22Rv1 (cell line): ENCODE results near the gene CLIC3.

Experiments used
- ZFX ChIP-seq: fragments of 450-650 bp; IDR thresholded peaks from 2 replicates; pipeline ENCODE4 v1.6.1; 2017; ENCODE audit warnings: antibody characterized with exemption, borderline replicate concordance
- TF ChIP-seq, protein P1 (sequence below): fragments of 450-650 bp; IDR thresholded peaks from 2 replicates; pipeline ENCODE4 v1.5.1; 2017; ENCODE audit warnings: mild to moderate bottlenecking

DNA sequence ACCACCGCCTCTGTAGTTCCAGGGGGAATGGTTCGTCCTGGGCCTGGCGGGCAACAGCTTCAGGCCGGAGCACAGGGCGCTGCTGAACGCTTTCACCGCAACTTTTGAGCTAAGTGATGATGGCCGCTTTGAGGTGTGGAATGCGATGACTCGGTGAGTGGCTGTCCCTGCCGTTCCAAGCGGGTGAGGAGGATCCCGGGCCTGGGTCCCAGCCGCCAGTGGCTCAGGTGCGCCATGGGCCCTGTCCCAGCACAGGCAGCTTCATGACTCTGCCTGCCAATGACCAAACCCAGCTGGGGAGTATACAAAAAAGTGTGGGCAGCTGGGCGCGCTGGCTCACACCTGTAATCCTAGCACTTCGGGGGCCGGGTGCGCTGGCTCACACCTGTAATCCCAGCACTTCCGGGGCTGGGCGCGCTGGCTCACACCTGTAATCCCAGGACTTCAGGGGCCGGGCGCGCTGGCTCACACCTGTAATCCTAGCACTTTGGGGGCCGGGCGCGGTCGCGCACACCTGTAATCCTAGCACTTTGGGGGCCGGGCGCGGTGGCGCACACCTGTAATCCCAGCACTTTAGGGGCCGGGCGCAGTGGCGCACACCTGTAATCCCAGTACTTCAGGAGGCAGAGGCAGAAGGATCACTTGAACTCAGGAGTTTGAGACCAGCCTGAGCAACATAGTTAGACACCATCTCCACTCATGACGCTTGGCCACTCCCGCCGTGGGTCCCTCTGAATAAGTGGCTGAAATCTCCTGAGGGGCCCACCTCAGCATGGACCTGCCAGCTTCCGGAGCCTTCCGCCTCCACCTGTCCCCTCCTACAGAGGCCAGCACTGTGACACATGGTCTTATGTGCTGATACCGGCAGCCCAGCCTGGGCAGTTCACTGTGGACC is 43.2 kb downstream of the CLIC3 start:
- TF ChIP-seq, protein P1, sequence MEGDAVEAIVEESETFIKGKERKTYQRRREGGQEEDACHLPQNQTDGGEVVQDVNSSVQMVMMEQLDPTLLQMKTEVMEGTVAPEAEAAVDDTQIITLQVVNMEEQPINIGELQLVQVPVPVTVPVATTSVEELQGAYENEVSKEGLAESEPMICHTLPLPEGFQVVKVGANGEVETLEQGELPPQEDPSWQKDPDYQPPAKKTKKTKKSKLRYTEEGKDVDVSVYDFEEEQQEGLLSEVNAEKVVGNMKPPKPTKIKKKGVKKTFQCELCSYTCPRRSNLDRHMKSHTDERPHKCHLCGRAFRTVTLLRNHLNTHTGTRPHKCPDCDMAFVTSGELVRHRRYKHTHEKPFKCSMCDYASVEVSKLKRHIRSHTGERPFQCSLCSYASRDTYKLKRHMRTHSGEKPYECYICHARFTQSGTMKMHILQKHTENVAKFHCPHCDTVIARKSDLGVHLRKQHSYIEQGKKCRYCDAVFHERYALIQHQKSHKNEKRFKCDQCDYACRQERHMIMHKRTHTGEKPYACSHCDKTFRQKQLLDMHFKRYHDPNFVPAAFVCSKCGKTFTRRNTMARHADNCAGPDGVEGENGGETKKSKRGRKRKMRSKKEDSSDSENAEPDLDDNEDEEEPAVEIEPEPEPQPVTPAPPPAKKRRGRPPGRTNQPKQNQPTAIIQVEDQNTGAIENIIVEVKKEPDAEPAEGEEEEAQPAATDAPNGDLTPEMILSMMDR, result no peak
- no peak for TF ChIP-seq ZFX
